ENCODE data around the gene JAG2. TPM values are rescaled to one million over a fixed set of nuclear protein-coding genes. Genes with fewer than 3 reads are reported as not detected.

The JAG2 gene
- total and polyA plus RNA-seq, 11 donors: 19.1 to 62.4 (median 25.9) TPM

GRCh38 chr14:105145381-105146180, 23.0 kb downstream of the JAG2 start:
- Histone ChIP-seq H3K27ac (no peak overlapping the region), H3K4me1 (no peaks in the 10 kb centered on the region), H3K27me3 (no peaks in the 10 kb centered on the region), H3K9me3 (peaks cover 0 to 8% (median 1%) of the 10 kb centered on the region in 12 donors), H3K36me3 (peaks cover 0 to 83% (median 11%) of the 10 kb centered on the region in 9 donors), H3K4me3 (no peak overlapping the region)
- ATAC-seq (no peak), DNase-seq (peak; percentile 11 to 59 (median 20))
- no peak for TF ChIP-seq POLR2A (IDR thresholded peaks at IDR 0.05)
- TF ChIP-seq, protein P1, sequence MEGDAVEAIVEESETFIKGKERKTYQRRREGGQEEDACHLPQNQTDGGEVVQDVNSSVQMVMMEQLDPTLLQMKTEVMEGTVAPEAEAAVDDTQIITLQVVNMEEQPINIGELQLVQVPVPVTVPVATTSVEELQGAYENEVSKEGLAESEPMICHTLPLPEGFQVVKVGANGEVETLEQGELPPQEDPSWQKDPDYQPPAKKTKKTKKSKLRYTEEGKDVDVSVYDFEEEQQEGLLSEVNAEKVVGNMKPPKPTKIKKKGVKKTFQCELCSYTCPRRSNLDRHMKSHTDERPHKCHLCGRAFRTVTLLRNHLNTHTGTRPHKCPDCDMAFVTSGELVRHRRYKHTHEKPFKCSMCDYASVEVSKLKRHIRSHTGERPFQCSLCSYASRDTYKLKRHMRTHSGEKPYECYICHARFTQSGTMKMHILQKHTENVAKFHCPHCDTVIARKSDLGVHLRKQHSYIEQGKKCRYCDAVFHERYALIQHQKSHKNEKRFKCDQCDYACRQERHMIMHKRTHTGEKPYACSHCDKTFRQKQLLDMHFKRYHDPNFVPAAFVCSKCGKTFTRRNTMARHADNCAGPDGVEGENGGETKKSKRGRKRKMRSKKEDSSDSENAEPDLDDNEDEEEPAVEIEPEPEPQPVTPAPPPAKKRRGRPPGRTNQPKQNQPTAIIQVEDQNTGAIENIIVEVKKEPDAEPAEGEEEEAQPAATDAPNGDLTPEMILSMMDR (IDR thresholded peaks at IDR 0.05): no peak
- intact Hi-C loops (cut with DNase I): no loop called here
- 95% methylated on average over 13 to 28 of the region's 28 CpGs for WGBS, 4 donors

DNA sequence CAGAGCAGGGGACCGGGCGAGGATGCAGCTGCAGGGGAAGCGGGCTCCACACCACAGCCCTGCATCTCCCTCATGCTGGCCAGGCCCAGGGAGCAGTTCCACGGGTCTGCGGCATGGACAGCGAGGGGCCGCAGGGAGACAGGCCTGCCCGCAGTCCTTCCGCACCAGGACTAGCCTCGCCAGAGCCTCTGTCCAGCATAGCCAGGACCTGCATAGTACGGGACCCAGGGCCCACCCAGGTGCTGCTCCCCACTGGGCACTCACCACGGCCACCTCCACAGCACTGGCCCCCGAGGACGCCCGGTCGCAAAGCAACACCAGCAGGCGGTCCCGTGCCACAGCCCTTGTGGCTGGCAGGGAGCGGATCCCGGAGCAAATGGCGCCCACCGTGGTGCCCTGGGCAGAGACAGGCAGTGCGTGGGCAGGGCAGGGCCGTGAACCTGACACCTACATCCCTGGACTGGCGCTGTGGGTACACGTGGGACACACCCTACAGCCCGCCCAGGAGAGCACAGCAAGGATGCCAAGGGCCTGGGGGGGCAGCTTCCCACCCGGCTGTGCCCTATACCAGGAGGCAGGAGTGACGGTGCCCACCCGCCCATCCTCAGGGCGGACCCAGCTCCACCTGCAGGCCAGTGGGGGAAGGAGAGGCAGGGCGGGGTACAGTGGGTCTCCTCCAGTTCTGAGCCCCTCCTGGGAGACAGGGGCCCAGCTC, 23.8 kb downstream of the JAG2 start:
- Histone ChIP-seq H3K4me3 (no peak overlapping the region), H3K36me3 (peaks cover 0 to 82% (median 12%) of the 10 kb centered on the region in 9 donors), H3K4me1 (no peaks in the 10 kb centered on the region), H3K27me3 (no peaks in the 10 kb centered on the region), H3K27ac (no peak overlapping the region), H3K9me3 (peaks cover 0 to 15% (median 8%) of the 10 kb centered on the region in 12 donors)
- 93 to 95% (median 94%) methylated on average over 14 to 32 of the region's 32 CpGs for WGBS, 4 donors
- ATAC-seq: peak in 2 of 4 donors; percentile 5 to 9
- intact Hi-C loops (cut with DNase I): no loop called here
- DNase-seq: peak in 3 of 5 donors; percentile 14 to 60 (median 15)
- no peak for TF ChIP-seq POLR2A (IDR thresholded peaks at IDR 0.05)
- TF ChIP-seq, protein P1 (IDR thresholded peaks at IDR 0.05): no peak

- intact Hi-C loops (cut with DNase I): no loop called here
- TF ChIP-seq, protein P1 (IDR thresholded peaks at IDR 0.05): no peak
- TF ChIP-seq POLR2A (IDR thresholded peaks at IDR 0.05): no peak
- no peak overlapping the region for H3K27ac ChIP-seq
- ATAC-seq (no peak), DNase-seq (peak in 3 of 5 donors; percentile 10 to 55 (median 17))
- peaks cover 0 to 21% (median 11%) of the 10 kb centered on the region in 12 donors for H3K9me3 ChIP-seq
- H3K4me3 ChIP-seq: no peak overlapping the region
- peaks cover 0 to 79% (median 12%) of the 10 kb centered on the region in 9 donors for H3K36me3 ChIP-seq
- no peaks in the 10 kb centered on the region for H3K27me3 ChIP-seq
- 92 to 96% (median 95%) methylated on average over 13 to 16 of the region's 16 CpGs for WGBS, 4 donors
- no peaks in the 10 kb centered on the region for H3K4me1 ChIP-seq
Observed at GRCh38 chr14:105144026-105144665, 24.4 kb downstream of the JAG2 start.

All from heart left ventricle (tissue), 16 donors.